NCI-H1436 (cell line): ENCODE results near the gene LAMA5.

Experiments
- DNase-seq: peaks from one replicate; lab custom pipeline; 2025; lab: John Stamatoyannopoulos, UW

The LAMA5 gene

GRCh38 chr20:62344092-62344491, 23.0 kb downstream of the LAMA5 start:
- no peak for DNase-seq

GRCh38 chr20:62342910-62343309, 24.2 kb downstream of the LAMA5 start:
- DNase-seq, result peak; percentile 38

- DNase-seq, result no peak
Observed at GRCh38 chr20:62339647-62340062, 27.5 kb downstream of the LAMA5 start.

DNA sequence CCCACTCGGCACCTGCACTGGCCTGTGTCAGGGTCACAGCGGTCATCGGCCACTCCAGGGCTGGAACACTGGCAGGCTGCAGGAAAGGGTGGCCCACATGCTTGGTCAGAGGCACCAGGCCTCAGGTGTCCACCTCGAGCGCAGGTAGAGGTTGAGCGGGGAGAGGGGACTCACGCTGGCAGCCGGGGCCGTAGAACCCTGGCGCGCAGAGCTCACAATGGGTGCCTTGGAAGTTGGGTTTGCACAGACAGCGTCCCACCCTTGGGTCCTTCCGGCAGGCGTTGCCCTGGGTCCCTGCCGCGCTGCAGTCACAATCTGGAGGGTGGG, 28.9 kb downstream of the LAMA5 start:
- no peak for DNase-seq

DNA sequence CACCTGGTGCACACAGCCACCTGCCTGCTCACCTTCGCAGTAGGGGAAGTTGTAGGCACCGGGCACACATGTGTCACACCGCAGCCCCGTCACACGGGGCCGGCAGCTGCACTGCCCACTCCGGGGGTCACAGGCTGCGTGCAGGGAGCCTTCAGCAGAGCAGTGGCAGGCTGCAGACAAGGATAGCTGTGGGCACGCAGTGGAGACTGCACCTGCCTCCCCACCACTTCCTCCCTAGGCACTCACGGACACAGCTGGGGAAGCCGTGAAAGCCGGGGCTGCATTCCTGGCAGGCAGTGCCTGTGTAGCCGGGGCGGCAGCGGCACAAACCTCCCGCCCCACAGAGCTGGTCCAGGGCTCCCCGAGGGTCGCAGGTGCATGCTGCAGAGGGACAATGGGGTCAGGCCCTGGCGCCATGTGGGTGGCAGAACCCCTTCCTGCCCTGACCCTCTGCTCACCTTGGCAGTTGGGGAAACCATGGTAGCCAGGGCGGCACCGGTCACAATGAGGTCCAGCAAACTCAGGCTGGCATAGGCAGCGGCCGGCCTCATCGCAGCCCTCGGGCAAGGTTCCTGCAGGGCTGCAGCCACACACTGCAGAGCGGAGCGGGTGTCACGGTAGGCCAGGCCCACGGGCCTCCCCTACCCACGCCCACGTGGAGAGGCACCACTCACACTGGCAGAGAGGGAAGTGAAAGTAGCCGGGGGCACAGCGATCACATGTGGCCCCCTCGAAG, 29.4 kb downstream of the LAMA5 start:
- no peak for DNase-seq

DNA sequence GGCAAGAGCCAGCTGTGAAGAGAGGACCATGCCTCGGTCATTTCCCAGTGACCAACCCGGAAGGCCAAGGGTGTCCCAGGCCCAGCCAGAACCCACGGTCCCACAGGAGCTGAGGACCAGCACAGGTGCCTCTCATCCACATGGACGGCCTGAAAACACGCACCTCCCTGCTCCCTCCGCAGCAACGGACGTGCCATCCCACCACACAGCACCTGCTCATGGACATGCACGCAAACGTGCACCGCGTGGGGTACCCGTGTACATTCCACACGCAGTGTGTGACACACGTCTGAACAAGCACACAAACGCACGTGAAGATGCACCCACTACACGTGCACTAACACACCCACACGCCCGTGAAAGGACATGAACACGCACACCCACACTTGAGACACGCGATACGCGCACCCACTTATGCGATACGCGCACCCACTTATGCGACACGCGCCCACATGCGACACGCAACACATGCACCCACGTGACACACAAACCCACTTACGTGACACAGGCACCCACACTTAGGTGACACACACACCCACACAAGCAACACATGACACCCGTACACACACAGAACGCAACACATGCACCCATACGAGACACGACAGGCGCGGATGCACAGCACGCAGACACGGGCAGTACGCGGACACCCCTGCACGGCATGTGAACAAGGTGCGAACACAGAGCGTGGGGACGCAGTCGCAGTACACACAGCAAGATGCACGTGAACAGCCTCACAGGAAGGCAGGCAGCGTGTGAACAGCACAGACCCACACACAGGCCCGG, 30.1 kb downstream of the LAMA5 start:
- DNase-seq, result no peak

- no peak for DNase-seq
Observed at GRCh38 chr20:62336329-62336728, 30.8 kb downstream of the LAMA5 start.

GRCh38 chr20:62335532-62335931, 31.6 kb downstream of the LAMA5 start:
- no peak for DNase-seq

- no peak for DNase-seq
Observed at GRCh38 chr20:62334881-62335280, 32.2 kb downstream of the LAMA5 start.

DNA sequence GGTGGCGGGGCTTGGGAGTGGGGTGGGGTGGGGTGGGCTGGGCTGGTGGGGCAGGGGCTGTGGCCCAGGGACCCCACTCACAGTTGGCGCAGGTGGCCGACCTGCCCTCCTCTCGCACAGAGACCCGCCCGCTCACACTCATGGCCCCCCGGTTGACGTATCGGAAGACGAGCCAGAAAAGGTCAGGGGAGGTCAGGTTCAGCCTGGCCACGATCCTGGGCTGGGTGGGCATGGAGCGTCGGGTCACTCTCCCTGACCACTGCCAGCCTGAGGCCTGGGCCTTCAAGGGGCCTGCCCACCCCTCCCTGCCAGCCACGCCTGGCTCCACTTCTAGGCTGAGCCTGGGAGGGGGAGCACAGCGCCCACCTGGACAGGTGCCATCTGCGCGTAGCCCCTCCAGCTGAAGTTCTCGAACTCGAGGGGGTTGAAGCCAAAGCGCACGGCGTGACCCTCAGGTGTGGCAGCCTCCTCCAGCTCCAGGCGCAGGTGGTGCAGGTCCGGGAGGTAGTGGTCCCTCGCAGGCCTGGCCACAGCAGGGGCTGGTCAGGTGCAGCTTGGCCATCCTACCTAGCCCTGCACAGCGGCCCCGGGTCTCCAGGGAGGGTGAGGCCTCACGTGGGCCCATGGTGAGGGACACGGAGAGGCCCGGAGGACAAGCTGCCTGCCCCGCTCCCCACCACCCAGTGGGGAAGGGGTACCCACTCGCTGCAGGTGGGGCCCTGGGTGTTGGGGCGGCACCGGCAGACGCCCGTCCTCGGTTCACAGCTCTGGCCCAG, 33.1 kb downstream of the LAMA5 start:
- DNase-seq, result no peak

GRCh38 chr20:62332989-62333819, 33.9 kb downstream of the LAMA5 start:
- DNase-seq, result no peak

DNA sequence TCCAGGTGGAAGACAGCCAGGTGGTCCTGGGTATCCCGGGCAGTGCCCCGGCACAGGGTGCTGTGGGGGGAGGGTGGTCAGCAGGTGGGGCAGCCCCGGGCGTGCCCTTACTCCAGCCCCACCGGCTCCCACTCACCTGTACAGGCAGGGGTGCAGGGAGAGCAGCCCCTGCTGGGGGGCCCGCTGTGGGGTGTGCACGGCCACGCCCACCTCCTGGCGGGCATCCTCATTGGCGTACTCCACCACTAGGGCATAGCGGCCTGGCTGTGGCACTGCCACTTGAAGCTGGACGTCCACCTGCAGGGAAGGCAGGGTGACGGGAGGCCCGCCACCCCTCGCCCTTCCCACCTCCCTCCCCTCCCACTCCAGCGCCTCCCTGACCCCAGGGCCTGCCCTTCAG, 34.7 kb downstream of the LAMA5 start:
- DNase-seq, result no peak

- no peak for DNase-seq
Observed at GRCh38 chr20:62331347-62331746, 35.8 kb downstream of the LAMA5 start.

- no peak for DNase-seq
Observed at GRCh38 chr20:62330576-62331317, 36.4 kb downstream of the LAMA5 start.

GRCh38 chr20:62329389-62330377, 37.4 kb downstream of the LAMA5 start:
- DNase-seq, result no peak

DNA sequence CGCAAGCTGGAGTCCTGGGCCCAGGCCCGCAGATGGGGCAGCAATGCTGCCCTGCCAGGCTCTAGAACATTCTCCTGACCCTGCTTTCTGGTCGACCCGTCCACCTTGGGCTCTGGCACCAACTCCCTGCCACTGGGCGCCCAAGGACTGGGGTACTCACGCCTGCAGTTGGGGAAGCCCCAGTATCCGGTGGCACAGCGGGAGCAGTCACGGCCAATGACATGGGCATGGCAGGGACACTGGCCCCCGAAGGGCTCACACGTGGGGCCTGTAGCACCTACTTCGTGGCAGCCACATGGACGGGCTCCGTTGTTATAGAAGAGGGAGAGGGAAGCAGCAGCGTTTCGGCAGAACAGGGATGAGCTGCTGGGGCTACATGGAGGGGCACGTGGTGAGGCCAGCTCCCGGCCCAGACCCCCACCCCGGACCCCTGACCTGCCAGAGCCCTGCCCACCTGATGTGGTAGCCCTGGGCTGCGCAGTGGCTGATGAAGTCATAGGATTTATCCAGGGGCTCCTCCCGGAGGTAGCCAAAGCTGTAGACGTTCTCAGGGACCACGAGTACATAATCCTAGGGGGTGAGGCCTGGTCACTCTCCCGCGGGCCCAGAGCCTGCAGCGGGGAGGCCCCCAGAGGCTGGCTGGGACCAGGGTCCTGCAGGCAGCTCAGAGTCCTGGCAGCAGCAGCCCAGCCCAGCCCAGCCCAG, 38.3 kb downstream of the LAMA5 start:
- no peak for DNase-seq

DNA sequence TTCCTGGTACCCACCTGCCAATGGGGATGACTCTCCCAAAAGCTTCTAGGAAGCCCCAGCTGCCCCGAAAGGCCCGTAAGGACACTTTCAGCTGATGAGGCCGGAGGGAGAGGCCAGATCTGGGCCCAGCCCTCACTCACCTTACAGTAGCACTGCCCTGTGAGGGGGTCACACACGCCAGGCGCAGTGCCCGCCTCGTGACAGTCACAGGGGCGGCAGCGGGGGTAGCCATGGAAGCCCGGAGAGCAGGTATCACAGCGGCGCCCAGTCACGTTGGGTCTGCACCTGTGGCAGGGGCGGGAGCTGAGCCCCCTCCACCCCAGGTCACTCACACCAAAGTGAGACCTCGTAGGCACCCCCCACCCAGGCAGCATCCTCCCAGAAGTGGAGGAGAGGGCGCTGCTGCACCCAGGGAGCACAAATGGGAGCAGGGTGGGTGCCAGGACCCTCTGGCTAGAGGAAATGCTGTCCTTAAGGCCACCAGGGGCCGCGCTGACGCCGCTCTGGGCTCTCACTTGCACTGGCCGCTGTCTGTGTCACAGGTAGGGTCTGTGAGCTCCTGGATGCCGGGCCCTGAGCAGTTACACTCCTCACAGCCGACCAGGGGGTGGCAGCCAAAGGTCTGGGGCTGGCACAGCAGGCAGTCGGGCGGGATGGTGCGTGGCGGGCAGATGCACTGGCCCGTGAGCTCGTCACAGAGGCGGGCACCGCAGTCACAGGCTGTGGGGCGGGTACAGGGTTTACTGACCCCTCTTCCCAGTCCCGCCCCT, 39.2 kb downstream of the LAMA5 start:
- DNase-seq, result no peak

DNA sequence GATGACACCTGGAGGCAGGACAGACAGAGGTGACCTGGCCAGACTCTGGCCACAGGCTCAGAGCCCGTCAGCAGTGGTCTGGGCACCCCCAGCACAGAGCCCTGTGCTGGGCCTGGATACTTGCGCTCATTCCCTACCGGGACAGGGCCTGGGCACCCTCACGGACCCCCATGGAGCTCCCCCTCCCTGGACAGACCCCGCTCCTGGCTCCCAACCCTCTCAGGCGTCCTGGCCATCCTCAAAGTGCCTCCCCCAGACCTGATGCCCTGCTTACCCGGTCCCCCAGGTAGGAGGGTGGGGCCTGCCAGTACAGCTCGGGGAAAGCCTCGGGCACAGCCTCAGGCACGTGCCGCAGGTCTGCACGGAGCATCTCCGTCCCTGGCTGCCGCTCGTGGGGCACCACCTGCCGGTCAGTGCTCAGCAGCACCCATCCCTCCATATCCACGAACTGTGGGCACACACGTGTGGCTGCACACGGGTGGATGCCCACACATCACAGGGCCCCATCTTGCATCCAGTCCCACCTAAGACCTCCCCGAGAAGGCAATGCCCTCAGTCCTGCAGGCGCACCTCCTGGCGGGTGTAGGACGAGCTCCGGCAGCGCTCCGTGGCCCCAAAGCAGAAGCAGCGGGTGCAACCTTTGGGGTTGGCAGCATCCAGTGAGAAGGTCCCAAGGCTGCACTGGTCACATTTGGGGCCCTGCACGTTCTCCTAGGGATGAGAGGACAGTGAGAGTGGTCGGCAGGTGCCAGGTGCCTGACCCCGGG, 40.0 kb downstream of the LAMA5 start:
- DNase-seq, result no peak
